Natural killer cell (primary cell): ENCODE results near the gene VMO1. TPM values are rescaled to one million over a fixed set of nuclear protein-coding genes. Genes with fewer than 3 reads are reported as not detected.

Experiments
- ATAC-seq, 3 donors: fragments of 150-1000 bp in 2 of 3; fragments of 200-7000 bp in 1 of 3; cut with Tn5 transposase; 1 replicate in 1 of 3; 2 replicates in 2 of 3; pipeline ENCODE4 v1.10.0; 2021; ENCODE audit warnings: mild to moderate bottlenecking in 2 of 3, moderate library complexity in 2 of 3
- DNase-seq, 2 donors: peaks; one replicate each; pipeline versions ENCODE4 v3.0.0 to v3.0.0-alpha.2; 2013 to 2021; ENCODE audit warnings: mixed read lengths in 1 of 2
- H3K27ac ChIP-seq: one replicate; pipeline ENCODE4 v1.5.1; 2013; ENCODE audit warnings: mild to moderate bottlenecking, low read length
- H3K27me3 ChIP-seq: one replicate; pipeline ENCODE4 v1.6.1; 2013; ENCODE audit warnings: low read length; ENCODE audit not compliant: control insufficient read depth, insufficient read depth
- H3K36me3 ChIP-seq: one replicate; pipeline ENCODE4 v1.6.1; 2013; ENCODE audit warnings: low read length; ENCODE audit not compliant: control insufficient read depth, insufficient read depth
- H3K4me1 ChIP-seq: one replicate; pipeline ENCODE4 v1.6.1; 2013; ENCODE audit warnings: low read length; ENCODE audit not compliant: control insufficient read depth, insufficient read depth
- H3K4me3 ChIP-seq: one replicate; pipeline ENCODE4 v1.5.1; 2013; ENCODE audit warnings: low read length
- H3K9me3 ChIP-seq: one replicate; pipeline ENCODE4 v1.6.1; 2013; ENCODE audit warnings: low read length; ENCODE audit not compliant: control insufficient read depth, insufficient read depth
- H3K27ac Mint-ChIP-seq, 2 donors: one replicate each; pipeline ENCODE4 v1.8.0; 2022; ENCODE audit warnings: mild to moderate bottlenecking in 2 of 2, mixed read lengths in 2 of 2, moderate library complexity in 1 of 2
- H3K27me3 Mint-ChIP-seq, 2 donors: one replicate each; pipeline ENCODE4 v1.8.0; 2022; ENCODE audit warnings: low read depth in 2 of 2, mixed read lengths in 2 of 2
- H3K36me3 Mint-ChIP-seq: one replicate; pipeline ENCODE4 v1.8.0; 2022; ENCODE audit warnings: mixed read lengths
- H3K4me1 Mint-ChIP-seq, 2 donors: one replicate each; pipeline ENCODE4 v1.8.0; 2022; ENCODE audit warnings: mixed read lengths in 2 of 2
- H3K4me3 Mint-ChIP-seq: one replicate; pipeline ENCODE4 v1.8.0; 2022; ENCODE audit warnings: mild to moderate bottlenecking, moderate library complexity, mixed read lengths
- H3K9me3 Mint-ChIP-seq, 2 donors: one replicate each; pipeline ENCODE4 v1.8.0; 2022; ENCODE audit warnings: mixed read lengths in 2 of 2
- CTCF ChIP-seq: fragments of 200-600 bp; IDR thresholded peaks from one replicate; pipeline ENCODE4 v1.8.0; 2022; ENCODE audit warnings: antibody characterized with exemption
- WGBS: methylation state at CpG from one replicate; pipeline ENCODE4 v1.1.7; 2013; ENCODE audit warnings: missing lambda C conversion rate; ENCODE audit not compliant: insufficient coverage; 5-methylcytosine and 5-hydroxymethylcytosine counted together
- intact Hi-C: fragments of 100-400 bp; cut with micrococcal nuclease; formaldehyde crosslinking; loops from one replicate; pipeline ENCODE4 v1.14.2; 2022
- total RNA-seq, 4 donors: library from RNA; stranded (reverse); fragments of 120-200 nt in 1 of 4; gene quantifications; one replicate each; pipeline versions ENCODE4 v1.2.3 to v1.2.4, GENCODE V29; 2013 to 2022

VMO1 gene
- total RNA-seq, 3 donors from 2014 or later (not counting 1 experiment from before 2014, with no cell fraction given), result 1.2 to 4.8 (median 1.3) TPM

- peaks cover 5 to 6% of the 10 kb centered on the region in 2 donors for H3K4me1 Mint-ChIP-seq
- intact Hi-C loops, result no loop called here
- ATAC-seq (no peak), DNase-seq (no peak)
- no peaks in the 10 kb centered on the region for H3K27me3 Mint-ChIP-seq
- peak overlapping the region in 1 of 2 donors; percentile 3 for H3K27ac Mint-ChIP-seq
- TF ChIP-seq CTCF, result no peak
- H3K9me3 Mint-ChIP-seq, result no peaks in the 10 kb centered on the region
- H3K36me3 Mint-ChIP-seq, result no peaks in the 10 kb centered on the region
- Histone ChIP-seq H3K9me3 (no peaks in the 10 kb centered on the region), H3K27ac (no peak overlapping the region), H3K4me1 (peaks cover 10% of the 10 kb centered on the region), H3K36me3 (no peaks in the 10 kb centered on the region), H3K4me3 (no peak overlapping the region), H3K27me3 (no peaks in the 10 kb centered on the region)
- H3K4me3 Mint-ChIP-seq, result peak overlapping the region; percentile 85
- WGBS, result 80% methylated on average over 5 of the region's 6 CpGs
Measured at GRCh38 chr17:4808378-4808767, 22.2 kb upstream of the VMO1 start.

DNA sequence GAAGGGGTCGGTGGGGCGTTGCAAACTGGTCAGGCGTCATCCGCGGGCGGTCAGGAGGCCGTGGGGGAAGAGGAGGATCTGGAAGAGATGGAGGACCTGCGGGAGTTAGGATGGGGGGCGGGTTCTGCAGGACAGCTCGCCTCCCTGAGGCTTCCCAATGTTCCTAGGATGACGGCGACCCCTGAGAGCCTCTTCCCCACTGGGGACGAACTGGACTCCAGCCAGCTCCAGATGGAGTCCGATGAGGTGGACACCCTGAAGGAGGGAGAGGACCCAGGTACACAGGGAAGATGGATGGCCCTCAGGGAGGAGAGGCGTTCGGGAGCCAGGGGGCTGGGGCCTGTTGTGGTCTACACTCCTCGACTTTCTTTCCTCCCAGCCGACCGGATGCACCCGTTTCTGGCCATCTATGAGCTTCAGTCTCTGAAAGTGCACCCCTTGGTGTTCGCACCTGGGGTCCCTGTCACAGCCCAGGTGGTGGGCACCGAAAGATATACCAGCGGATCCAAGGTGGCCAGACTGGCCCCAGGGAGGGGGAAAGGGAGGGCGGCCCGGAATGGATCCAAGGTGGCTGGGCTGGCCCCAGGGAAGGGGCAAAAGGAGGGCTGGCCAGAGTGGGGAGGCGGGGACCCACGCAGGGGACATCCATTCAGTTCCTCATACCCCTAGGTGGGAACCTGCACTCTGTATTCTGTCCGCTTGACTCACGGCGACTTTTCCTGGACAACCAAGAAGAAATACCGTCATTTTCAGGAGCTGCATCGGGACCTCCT is 21.6 kb upstream of the VMO1 start:
- H3K27me3 ChIP-seq, result no peaks in the 10 kb centered on the region
- Mint-ChIP-seq H3K36me3 (no peaks in the 10 kb centered on the region), H3K4me3 (peak overlapping the region; percentile 85), H3K27ac (peak overlapping the region in 1 of 2 donors; percentile 3), H3K27me3 (no peaks in the 10 kb centered on the region), H3K9me3 (no peaks in the 10 kb centered on the region), H3K4me1 (peaks cover 5 to 6% of the 10 kb centered on the region in 2 donors)
- H3K36me3 ChIP-seq, result no peaks in the 10 kb centered on the region
- no peaks in the 10 kb centered on the region for H3K9me3 ChIP-seq
- TF ChIP-seq CTCF, result no peak
- no peak for DNase-seq
- intact Hi-C loops, result loop anchor here (2.0 kb wide), 1 partner anchor 17 kb away; no protein-coding TSS in a partner anchor
- no peak for ATAC-seq
- no peak overlapping the region for H3K27ac ChIP-seq
- peaks cover 10% of the 10 kb centered on the region for H3K4me1 ChIP-seq
- no peak overlapping the region for H3K4me3 ChIP-seq
- 48% methylated on average over 32 of the region's 32 CpGs for WGBS

DNA sequence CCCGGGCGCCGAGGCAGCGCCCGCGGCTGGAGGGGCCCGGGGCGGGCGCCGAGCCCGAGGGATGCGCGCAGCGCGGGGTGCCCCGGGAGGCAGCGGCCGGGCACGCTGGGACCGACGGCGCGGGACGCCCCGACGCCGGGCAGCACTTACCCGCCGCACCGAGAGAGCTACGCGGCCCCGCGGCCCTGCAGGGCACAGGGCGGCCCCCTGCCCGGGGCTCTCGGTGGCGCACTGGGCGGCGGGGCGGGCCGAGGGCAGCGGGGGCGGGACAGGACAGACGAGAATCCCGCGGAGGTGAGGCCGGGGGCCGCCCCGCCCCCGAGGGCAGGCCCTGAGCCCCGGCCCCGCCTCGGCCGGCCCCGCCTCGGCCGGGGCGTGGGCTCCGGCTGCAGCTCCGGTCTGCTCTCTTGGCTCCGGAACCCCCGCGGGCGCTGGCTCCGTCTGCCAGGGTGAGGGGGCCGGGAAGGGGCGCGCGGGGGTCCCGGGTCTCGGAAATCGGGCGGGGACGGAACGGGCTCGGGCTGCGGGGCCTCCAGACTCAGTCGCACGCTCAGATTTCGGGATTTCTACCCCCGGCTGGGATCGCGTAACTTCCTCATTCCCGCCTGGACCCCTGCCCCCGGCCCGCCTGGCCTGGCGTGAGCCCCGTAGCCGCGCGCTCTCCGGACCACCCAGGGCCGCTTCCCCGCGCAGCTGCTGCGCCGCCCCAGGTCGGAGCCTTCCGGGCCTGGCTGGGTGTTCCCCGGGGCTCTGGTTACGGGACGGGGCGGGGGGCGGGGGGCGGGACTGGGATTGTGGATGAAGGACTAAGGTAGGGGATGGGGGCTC is 20.8 kb upstream of the VMO1 start, which contains the start of gene PLD2:
PLD2 (plus strand) TSS at position 376 of the 828 bp plus-strand sequence. CDS start 621 bp downstream, outside the sequence.
- Mint-ChIP-seq H3K4me3 (peak within 1 kb of the TSS; percentile 85), H3K27ac (peak within 1 kb of the TSS in 1 of 2 donors; percentile 11), H3K36me3 (no peaks in the 10 kb centered on the region), H3K9me3 (no peaks in the 10 kb centered on the region), H3K27me3 (no peaks in the 10 kb centered on the region), H3K4me1 (peaks cover 5 to 6% of the 10 kb centered on the region in 2 donors)
- H3K36me3 ChIP-seq, result no peaks in the 10 kb centered on the region
- no peak for TF ChIP-seq CTCF
- DNase-seq (peak; percentile 84 to 92), ATAC-seq (peak; percentile 99 to 100 (median 99))
- peak within 1 kb of the TSS; percentile 50 for H3K4me3 ChIP-seq
- intact Hi-C loops, result loop anchor here (1.0 to 2.0 kb wide), 2 partner anchors 11 to 16 kb away; partner anchors contain the start of gene PSMB6
- no peaks in the 10 kb centered on the region for H3K27me3 ChIP-seq
- H3K9me3 ChIP-seq, result no peaks in the 10 kb centered on the region
- H3K4me1 ChIP-seq, result peaks cover 10% of the 10 kb centered on the region
- WGBS, result under 1% methylated on average over 106 of the region's 106 CpGs
- H3K27ac ChIP-seq, result peak within 1 kb of the TSS; percentile 34
